HG03432 (cell line): ENCODE results near the gene DMD.
"Not testable (repeated sequence)": the region's sequence is repeated elsewhere in the genome, so short reads cannot be mapped to it uniquely, and the experiment has no call there.

Source experiments
- ATAC-seq: cut with Tn5 transposase; IDR thresholded peaks from one replicate; pipeline ENCODE4 v1.9.1; 2021; ENCODE audit warnings: mild to moderate bottlenecking, moderate library complexity; ENCODE audit not compliant: unreplicated experiment

The DMD gene

DNA sequence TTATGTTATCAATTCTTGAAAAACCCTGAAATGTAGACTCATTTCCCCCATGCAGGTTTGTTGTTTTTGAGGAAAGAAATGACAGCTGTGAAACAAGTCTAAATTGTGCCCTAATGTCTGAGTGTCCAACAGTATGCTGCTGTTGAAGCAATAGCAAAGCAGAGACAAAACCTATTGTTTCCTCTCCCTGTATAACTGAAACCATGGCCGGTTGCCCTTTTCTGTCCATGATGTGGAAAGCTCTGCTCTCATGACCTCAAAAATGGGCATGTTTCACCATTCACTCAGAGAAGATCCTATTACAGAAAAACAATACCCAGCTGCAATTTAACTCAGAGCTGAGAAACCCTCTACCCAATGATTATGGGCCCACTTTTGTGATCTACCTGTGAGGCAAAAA lies 1826.9 kb downstream of the DMD start:
- ATAC-seq, result no peak

GRCh38 chrX:31383991-31384390 lies 1827.4 kb downstream of the DMD start:
- no peak for ATAC-seq

GRCh38 chrX:31378973-31379372 lies 1832.4 kb downstream of the DMD start:
- ATAC-seq, result not testable (repeated sequence)

GRCh38 chrX:31377821-31378220 lies 1833.5 kb downstream of the DMD start:
- not testable (repeated sequence) for ATAC-seq

DNA sequence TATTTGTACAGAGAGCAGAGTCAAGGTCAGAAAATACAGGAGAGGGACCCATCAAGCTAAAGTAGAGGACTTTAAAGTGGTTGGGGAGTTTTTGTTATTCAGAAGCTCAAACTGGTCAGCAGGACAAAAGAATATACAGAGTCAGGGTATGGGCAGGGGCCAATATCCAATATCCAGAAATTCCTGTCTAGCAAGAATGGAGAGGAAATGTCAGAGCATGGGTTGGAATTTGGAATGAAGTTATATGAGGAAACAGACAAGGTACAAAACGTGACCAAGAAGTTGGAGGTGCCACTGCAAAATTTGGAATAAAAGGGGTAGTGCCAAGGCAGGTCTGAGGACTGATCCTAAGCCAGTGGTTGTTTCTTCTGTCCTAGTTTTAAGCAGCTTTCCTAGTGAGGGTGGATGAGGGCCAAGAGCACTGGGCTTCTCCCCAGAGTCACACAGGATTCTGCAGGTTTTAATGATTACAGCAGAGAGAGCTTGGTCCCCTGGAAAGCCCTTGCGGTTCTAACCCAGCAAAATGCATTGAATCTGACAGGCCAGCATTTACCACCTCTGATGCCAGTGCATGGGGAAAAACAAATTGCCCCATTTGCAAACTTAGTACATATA lies 1834.8 kb downstream of the DMD start:
- ATAC-seq, result no peak

DNA sequence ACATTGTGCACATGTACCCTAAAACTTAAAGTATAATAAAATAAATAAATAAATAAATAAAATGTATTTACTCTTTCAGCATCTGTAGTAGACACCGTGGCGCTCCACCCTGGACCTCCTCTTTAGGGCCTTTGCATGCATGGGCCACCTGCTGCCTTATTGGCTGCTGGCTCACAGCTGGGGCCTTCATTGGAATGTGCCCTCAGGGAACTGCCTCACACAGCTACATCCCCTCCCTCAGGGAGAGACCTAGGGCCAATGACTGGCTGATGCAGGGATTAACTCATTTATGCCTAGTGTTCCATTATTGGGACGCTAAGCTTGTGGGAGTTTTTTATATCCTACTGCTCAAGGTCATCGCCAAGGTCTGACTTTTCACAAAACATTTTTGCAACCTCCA lies 1836.6 kb downstream of the DMD start:
- no peak for ATAC-seq

DNA sequence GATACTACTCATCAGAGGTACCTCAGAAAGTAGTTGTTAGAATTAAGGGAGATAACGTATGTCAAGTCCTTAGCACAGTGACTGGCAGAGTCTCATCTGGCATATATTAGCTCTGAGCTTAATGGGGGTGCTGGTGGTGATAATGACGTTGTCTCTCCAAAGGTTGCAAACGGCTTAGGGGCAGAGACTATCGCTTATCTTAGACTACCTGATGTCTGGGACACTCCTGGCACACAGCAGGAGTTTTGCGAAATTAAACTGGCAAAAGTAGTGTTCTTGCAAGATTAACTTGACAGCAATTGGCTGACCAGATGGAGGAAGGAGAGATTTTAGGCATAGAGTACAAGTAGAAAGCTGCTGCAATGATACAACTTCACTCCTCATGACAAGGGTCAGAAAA lies 1839.4 kb downstream of the DMD start:
- ATAC-seq, result no peak

DNA sequence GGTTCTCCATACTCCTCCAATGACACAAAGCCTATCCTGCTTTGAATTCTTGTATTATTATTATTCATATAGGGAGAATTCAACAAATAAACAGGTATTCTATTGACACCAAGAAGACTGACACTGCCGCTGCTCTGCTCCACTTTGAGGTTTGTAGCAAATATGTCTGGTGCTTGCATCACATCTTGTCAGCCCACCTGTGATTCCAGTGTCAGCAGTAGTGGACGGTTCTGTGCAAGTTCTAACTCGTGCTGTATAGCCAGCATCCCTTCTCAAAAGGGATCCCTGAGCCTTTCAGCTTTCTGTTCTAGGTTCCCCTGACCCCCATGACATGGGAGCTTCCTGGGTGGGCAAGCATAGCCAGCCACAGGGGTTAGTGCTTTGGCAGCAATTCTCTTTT lies 1843.5 kb downstream of the DMD start:
- ATAC-seq, result no peak

- ATAC-seq, result no peak
Measured at GRCh38 chrX:31366041-31366440, 1845.3 kb downstream of the DMD start.

DNA sequence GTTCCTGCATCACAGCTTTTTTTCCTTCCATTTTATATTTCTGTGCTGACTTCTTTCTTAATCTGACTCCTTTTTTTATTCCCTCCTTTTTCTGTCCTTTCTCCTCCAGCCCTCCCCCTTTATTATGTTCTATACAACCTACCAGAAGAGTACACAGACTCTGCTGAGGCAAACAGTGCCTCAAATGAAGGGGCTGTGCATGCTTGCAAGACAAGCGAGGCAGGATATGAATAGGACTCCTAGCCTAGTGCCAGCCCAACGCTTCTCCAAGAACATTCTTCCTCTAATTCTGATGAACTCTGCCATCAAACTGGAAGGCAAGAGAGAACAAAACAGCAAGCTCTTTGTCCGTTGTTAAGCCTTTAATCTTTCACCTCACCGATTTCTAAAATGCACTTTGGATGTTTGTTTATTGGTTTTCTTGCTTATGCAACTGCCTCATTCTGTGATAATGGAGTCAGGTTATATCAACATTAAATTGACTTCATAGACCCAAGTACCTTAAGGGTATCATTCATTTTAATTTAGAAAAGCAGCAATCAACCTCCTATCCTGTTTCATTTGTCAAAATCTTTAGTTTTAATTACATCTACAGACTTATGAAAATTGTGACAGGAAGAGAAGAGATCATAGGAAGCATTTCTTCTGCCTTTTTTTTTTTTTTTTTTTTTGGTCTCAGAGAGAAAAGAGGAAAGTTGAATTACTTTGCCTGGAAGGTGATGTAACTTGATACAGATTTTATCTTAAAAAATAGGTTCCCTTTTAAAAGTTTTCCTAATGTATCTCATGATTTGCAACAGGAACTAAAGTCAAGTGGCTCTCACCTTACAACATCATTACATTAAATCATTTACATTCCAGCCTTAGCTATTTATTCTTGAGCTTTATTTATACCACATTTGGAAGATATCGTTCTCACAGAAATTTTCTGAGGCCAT lies 1854.8 kb downstream of the DMD start:
- ATAC-seq, result no peak

- no peak for ATAC-seq
Measured at GRCh38 chrX:31355206-31355955, 1856.0 kb downstream of the DMD start.

DNA sequence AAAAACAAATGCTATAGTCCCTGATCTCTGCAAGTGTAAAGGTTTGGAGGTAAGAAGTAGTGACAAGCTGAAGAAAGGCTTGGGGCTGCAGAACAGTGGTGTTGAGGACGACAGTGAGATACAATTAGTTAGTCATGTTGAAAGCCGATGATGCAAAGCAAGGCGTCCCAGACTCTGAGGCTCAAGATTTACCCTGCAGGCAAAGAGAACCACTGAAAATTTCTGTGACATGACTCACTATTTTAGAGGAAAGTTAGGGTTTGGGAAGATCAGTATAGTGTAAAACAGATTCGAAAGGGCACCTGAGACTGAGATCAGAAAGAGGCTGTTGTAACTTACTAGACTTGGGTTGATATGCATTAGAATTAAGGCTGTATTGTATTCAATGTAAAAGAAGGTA lies 1858.3 kb downstream of the DMD start:
- ATAC-seq, result no peak

DNA sequence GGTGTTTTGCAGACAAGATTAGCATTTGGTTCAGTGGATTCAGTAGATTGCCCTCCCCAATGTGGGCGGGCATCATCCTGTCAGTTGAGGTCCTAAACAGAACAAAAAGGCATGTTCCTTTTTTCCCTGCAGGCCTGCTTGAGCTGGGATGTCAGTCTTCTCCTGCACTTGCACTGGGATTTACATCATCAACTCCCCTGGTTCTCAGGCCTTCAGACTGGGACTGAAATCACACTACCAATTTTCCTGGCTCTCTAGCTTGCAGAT lies 1860.6 kb downstream of the DMD start:
- ATAC-seq, result no peak

DNA sequence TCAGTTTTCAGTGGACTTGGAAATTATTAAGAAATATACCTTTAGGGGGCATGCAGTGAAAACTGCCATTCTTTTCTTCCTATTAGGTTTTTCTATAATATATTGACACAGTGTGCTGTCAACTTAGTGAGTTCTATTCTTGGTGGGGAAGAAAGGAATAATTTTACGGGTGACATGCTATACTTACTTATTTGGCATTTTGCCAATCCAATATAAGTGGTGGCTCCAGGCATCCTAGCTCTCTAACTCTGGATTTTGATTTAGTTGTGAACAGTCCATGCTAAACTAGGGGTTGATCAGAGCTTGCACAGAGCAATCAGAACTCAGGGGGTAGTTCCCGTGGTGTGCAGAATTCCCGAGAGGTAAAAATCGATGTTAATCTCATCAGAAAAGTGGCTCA lies 1861.8 kb downstream of the DMD start:
- no peak for ATAC-seq

DNA sequence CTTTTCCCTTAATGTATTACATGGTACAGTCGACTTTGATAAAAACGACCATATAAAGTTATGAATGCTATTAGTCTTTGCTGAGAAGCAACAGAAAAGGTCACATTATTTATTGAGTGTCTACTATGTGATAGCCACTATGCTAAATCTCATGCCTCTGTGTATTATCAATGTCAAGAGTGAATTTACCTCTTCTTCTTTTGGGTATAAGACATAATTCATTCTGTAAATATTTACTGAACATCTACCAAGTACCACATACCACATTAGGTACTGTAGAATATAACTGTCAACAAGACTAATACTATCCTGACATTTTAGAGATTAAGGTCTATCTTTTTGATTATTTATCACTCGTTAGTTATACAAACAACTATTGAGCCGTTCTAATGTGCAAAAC lies 1870.8 kb downstream of the DMD start:
- no peak for ATAC-seq

GRCh38 chrX:31338991-31339350 lies 1872.4 kb downstream of the DMD start:
- ATAC-seq, result no peak

GRCh38 chrX:31337332-31337731 lies 1874.0 kb downstream of the DMD start:
- no peak for ATAC-seq

GRCh38 chrX:31336419-31336818 lies 1874.9 kb downstream of the DMD start:
- ATAC-seq, result no peak

- ATAC-seq, result no peak
Measured at GRCh38 chrX:31334997-31335396, 1876.4 kb downstream of the DMD start.

GRCh38 chrX:31333165-31333831 lies 1878.1 kb downstream of the DMD start:
- no peak for ATAC-seq

DNA sequence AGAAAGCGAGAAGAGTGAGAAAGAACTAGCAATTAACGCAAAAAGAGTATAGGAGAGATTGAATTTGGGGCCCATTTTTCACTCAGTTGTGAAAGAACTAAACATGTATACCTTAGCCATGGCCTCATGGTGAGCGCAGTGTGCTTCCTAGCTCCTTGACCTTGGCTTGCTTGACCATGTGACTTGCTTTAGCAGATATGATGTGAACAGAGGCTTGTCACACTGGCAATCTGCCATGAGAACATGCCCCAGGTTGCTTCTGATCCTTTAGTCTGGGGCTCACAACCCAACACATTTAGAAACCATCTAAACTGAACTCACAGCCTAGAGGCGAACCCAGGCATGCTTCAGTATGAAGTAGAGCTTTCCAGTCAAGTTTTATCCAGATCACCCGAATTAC lies 1879.4 kb downstream of the DMD start:
- no peak for ATAC-seq

- no peak for ATAC-seq
Measured at GRCh38 chrX:31331015-31331414, 1880.3 kb downstream of the DMD start.
